Measurements from ENCODE around the gene TTLL7.
A peak's percentile ranks its signal among the peaks of the same experiment; 100 is the strongest.

Gene TTLL7

GRCh38 chr1:83931658-83932253 lies 67.2 kb downstream of the TTLL7 start:
- Histone ChIP-seq H3K79me2 (ENCODE audit: insufficient read depth, low read length) (no peaks in the 10 kb centered on the region), H3K9me2 (replicated peaks; ENCODE audit: insufficient read depth, low read length) (no peaks in the 10 kb centered on the region), H3K4me2 (ENCODE audit: low read depth, low read length, poor library complexity, severe bottlenecking) (no peak overlapping the region), H3K27ac (ENCODE audit: low read depth, low read length) (no peak overlapping the region), H3K9me3 (ENCODE audit: insufficient read depth, low read length) (no peaks in the 10 kb centered on the region), H4K20me1 (ENCODE audit: low read depth, low read length) (no peaks in the 10 kb centered on the region), H3K9ac (ENCODE audit: low read length) (no peak overlapping the region), H3F3A (ENCODE audit: insufficient read depth) (no peaks in the 10 kb centered on the region), H3K4me3 (ENCODE audit: insufficient read depth, low read length, poor library complexity, severe bottlenecking) (no peak overlapping the region), H3K36me3 (ENCODE audit: low read length) (no peaks in the 10 kb centered on the region), H2AFZ (ENCODE audit: low read depth, low read length, severe bottlenecking) (peak overlapping the region; percentile 68), H3K27me3 (ENCODE audit: low read length) (no peaks in the 10 kb centered on the region)
- no peak for TF ChIP-seq EZH2phosphoT487 (conservative IDR thresholded peaks at IDR 0.05; ENCODE audit: low read length)
- TF ChIP-seq, protein P1, sequence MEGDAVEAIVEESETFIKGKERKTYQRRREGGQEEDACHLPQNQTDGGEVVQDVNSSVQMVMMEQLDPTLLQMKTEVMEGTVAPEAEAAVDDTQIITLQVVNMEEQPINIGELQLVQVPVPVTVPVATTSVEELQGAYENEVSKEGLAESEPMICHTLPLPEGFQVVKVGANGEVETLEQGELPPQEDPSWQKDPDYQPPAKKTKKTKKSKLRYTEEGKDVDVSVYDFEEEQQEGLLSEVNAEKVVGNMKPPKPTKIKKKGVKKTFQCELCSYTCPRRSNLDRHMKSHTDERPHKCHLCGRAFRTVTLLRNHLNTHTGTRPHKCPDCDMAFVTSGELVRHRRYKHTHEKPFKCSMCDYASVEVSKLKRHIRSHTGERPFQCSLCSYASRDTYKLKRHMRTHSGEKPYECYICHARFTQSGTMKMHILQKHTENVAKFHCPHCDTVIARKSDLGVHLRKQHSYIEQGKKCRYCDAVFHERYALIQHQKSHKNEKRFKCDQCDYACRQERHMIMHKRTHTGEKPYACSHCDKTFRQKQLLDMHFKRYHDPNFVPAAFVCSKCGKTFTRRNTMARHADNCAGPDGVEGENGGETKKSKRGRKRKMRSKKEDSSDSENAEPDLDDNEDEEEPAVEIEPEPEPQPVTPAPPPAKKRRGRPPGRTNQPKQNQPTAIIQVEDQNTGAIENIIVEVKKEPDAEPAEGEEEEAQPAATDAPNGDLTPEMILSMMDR (IDR thresholded peaks at IDR 0.05; ENCODE audit: insufficient read depth, low read length, poor library complexity, severe bottlenecking): peak; percentile 53

GRCh38 chr1:83929184-83929583 lies 69.7 kb downstream of the TTLL7 start:
- Histone ChIP-seq H3K4me2 (ENCODE audit: low read depth, low read length, poor library complexity, severe bottlenecking) (no peak overlapping the region), H3K9ac (ENCODE audit: low read length) (no peak overlapping the region), H3K27ac (ENCODE audit: low read depth, low read length) (no peak overlapping the region), H3F3A (ENCODE audit: insufficient read depth) (no peaks in the 10 kb centered on the region), H3K36me3 (ENCODE audit: low read length) (no peaks in the 10 kb centered on the region), H3K9me2 (replicated peaks; ENCODE audit: insufficient read depth, low read length) (no peaks in the 10 kb centered on the region), H3K4me3 (ENCODE audit: insufficient read depth, low read length, poor library complexity, severe bottlenecking) (no peak overlapping the region), H4K20me1 (ENCODE audit: low read depth, low read length) (no peaks in the 10 kb centered on the region), H3K9me3 (ENCODE audit: insufficient read depth, low read length) (no peaks in the 10 kb centered on the region), H3K27me3 (ENCODE audit: low read length) (no peaks in the 10 kb centered on the region), H2AFZ (ENCODE audit: low read depth, low read length, severe bottlenecking) (no peak overlapping the region), H3K79me2 (ENCODE audit: insufficient read depth, low read length) (no peaks in the 10 kb centered on the region)
- TF ChIP-seq EZH2phosphoT487 (conservative IDR thresholded peaks at IDR 0.05; ENCODE audit: low read length): no peak
- TF ChIP-seq, protein P1 (IDR thresholded peaks at IDR 0.05; ENCODE audit: insufficient read depth, low read length, poor library complexity, severe bottlenecking): no peak

- no peak overlapping the region for H3K4me3 ChIP-seq (ENCODE audit: insufficient read depth, low read length, poor library complexity, severe bottlenecking)
- no peaks in the 10 kb centered on the region for H3K9me3 ChIP-seq (ENCODE audit: insufficient read depth, low read length)
Observed at GRCh38 chr1:83928396-83928795, 70.5 kb downstream of the TTLL7 start.

More at GRCh38 chr1:83928396-83928795, 70.5 kb downstream of the TTLL7 start:
- no peak overlapping the region for H2AFZ ChIP-seq (ENCODE audit: low read depth, low read length, severe bottlenecking)
- no peak overlapping the region for H3K9ac ChIP-seq (ENCODE audit: low read length)
- no peaks in the 10 kb centered on the region for H3K79me2 ChIP-seq (ENCODE audit: insufficient read depth, low read length)
- no peaks in the 10 kb centered on the region for H3K27me3 ChIP-seq (ENCODE audit: low read length)
- H3K36me3 ChIP-seq (ENCODE audit: low read length): no peaks in the 10 kb centered on the region
- H3K9me2 ChIP-seq (replicated peaks; ENCODE audit: insufficient read depth, low read length): no peaks in the 10 kb centered on the region
- H3K27ac ChIP-seq (ENCODE audit: low read depth, low read length): no peak overlapping the region
- TF ChIP-seq, protein P1 (IDR thresholded peaks at IDR 0.05; ENCODE audit: insufficient read depth, low read length, poor library complexity, severe bottlenecking): no peak
- TF ChIP-seq EZH2phosphoT487 (conservative IDR thresholded peaks at IDR 0.05; ENCODE audit: low read length): no peak
- no peaks in the 10 kb centered on the region for H3F3A ChIP-seq (ENCODE audit: insufficient read depth)
- no peak overlapping the region for H3K4me2 ChIP-seq (ENCODE audit: low read depth, low read length, poor library complexity, severe bottlenecking)
- no peaks in the 10 kb centered on the region for H4K20me1 ChIP-seq (ENCODE audit: low read depth, low read length)
